ENCODE results near the gene METTL15.

DNA sequence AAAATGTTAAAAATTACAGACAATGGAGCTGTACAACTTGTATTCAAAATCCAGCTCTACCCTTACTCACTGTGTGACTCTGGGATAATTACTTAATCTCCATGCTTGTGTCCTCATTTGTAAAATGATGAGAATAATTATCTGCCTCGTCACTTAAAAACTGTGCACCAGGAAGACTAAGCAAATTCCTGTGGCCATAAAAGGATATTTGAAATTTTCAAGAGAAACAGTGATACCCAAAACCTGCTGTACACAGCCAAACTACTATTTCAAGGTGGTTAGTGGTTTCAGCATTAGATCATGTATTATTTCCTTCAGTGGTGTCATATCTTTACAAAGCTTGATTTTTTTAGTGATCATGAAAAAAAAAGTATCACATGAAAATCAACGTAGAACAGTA is 136.9 kb downstream of the METTL15 start:
- TF ChIP-seq POLR2A (IDR thresholded peaks at IDR 0.05), result no peak
- TF ChIP-seq, protein P1, sequence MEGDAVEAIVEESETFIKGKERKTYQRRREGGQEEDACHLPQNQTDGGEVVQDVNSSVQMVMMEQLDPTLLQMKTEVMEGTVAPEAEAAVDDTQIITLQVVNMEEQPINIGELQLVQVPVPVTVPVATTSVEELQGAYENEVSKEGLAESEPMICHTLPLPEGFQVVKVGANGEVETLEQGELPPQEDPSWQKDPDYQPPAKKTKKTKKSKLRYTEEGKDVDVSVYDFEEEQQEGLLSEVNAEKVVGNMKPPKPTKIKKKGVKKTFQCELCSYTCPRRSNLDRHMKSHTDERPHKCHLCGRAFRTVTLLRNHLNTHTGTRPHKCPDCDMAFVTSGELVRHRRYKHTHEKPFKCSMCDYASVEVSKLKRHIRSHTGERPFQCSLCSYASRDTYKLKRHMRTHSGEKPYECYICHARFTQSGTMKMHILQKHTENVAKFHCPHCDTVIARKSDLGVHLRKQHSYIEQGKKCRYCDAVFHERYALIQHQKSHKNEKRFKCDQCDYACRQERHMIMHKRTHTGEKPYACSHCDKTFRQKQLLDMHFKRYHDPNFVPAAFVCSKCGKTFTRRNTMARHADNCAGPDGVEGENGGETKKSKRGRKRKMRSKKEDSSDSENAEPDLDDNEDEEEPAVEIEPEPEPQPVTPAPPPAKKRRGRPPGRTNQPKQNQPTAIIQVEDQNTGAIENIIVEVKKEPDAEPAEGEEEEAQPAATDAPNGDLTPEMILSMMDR (IDR thresholded peaks at IDR 0.05), result no peak
